ENCODE measurements around the gene OR1D5.

The OR1D5 gene

DNA sequence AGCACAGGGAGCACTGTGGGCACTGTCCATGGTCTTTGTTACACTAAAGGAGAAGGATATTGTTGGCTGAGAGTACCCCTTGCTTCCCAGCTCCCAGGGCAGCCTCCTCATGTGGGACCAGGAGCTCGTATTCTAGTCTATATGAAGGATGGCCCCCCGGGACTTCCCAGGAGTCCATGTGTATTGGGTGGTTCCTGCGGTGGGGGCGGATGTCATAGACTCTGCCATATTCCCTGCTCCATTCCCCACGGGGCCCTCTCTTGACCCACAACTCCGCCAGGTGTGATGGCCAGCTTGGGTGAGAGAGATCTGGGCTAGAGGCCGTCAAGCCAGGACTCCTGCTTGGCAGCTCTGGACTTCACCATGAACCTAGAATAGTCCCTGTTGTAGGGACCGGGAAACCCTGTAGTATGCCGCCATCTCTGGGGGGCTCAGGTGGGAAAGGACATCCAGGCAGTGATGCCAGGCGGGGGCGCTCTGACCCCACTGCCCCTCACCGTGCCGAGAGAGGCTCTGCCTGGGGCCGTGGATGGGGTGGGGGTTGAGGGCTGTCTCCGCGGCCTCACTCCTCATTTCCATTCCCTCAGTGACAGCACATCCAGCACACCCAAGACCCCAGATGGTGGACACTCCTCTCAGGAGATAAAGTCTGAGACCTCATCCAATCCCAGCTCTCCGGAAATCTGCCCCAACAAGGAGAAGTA lies 37.8 kb downstream of the OR1D5 start:
- no peak overlapping the region for H3K27ac ChIP-seq
- ChIA-PET POLR2A (ENCODE audit: low non-redundant PET) (no interaction called here), CTCF (interaction anchor here (0.5 to 0.6 kb wide), 3 partner anchors 239 to 1526 kb away, joined by 3 read pairs; no protein-coding TSS in a partner anchor)
- TF ChIP-seq, protein P1, sequence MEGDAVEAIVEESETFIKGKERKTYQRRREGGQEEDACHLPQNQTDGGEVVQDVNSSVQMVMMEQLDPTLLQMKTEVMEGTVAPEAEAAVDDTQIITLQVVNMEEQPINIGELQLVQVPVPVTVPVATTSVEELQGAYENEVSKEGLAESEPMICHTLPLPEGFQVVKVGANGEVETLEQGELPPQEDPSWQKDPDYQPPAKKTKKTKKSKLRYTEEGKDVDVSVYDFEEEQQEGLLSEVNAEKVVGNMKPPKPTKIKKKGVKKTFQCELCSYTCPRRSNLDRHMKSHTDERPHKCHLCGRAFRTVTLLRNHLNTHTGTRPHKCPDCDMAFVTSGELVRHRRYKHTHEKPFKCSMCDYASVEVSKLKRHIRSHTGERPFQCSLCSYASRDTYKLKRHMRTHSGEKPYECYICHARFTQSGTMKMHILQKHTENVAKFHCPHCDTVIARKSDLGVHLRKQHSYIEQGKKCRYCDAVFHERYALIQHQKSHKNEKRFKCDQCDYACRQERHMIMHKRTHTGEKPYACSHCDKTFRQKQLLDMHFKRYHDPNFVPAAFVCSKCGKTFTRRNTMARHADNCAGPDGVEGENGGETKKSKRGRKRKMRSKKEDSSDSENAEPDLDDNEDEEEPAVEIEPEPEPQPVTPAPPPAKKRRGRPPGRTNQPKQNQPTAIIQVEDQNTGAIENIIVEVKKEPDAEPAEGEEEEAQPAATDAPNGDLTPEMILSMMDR (conservative IDR thresholded peaks at IDR 0.05; ENCODE audit: low read depth): no peak
- no peak for DNase-seq (ENCODE audit: low spot score)

DNA sequence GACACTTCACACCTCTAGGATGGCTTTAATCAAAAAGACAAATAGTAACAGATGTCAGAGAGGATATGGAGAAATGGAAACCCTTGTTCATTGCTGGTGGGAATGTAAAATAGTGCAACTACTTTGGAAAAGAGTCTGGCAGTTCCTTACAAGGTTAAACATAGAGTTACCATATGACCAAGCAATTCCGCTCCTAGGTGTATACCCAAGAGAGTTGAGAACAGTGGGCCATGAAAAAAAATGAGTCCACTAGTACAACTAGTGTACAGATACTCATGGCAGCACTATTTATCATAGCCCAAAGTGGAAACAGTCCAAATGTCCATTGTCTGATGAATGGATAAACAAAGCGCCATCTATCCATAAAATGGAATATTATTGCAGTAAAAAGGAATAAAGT lies 39.1 kb downstream of the OR1D5 start:
- ChIA-PET POLR2A (ENCODE audit: low non-redundant PET) (no interaction called here), CTCF (no interaction called here)
- no peak overlapping the region for H3K27ac ChIP-seq
- no peak for DNase-seq (ENCODE audit: low spot score)
- TF ChIP-seq, protein P1 (conservative IDR thresholded peaks at IDR 0.05; ENCODE audit: low read depth): no peak

DNA sequence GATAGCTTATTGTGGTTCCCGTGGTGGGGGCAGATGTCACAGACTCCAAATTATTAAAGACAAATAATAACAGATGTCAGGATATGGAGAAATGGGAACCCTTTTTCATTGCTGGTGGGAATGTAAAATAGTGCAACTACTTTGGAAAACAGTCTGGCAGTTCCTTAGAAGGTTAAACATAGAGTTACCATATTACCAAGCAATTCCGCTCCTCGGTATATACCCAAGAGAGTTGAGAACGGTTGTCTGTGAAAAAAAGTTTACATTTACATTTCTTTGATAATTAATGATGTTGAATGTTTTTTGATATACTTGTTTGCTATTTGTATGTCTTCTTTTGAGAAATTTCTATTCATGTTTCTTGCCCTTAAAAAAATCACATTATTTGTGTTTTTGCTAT lies 41.2 kb downstream of the OR1D5 start:
- TF ChIP-seq, protein P1 (conservative IDR thresholded peaks at IDR 0.05; ENCODE audit: low read depth): no peak
- ChIA-PET CTCF (interaction anchor here (0.9 kb wide), 1 partner anchor 174 kb away, joined by 3 read pairs; no protein-coding TSS in a partner anchor), POLR2A (ENCODE audit: low non-redundant PET) (no interaction called here)
- DNase-seq (ENCODE audit: low spot score): no peak
- H3K27ac ChIP-seq: no peak overlapping the region

DNA sequence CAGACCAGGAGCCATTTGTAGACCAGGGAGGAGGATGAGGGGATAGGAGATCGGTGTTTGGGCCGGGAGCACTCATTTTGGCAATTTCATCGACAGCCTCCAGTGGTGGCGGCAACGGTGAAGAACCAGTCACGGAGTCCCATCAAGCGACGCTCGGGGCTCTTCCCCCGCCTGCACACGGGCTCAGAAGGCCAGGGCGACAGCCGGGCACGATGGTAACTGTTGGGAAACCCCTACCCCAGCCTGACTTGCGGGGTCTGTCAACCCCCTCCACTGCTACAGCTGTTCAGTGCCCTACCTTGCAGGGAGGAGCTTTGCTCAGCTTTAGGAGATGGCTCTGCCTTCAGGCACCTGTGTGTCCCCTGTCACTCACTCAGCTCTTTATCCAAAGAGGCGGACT lies 43.0 kb downstream of the OR1D5 start:
- ChIA-PET CTCF (no interaction called here), POLR2A (ENCODE audit: low non-redundant PET) (no interaction called here)
- H3K27ac ChIP-seq: no peak overlapping the region
- no peak for DNase-seq (ENCODE audit: low spot score)
- TF ChIP-seq, protein P1 (conservative IDR thresholded peaks at IDR 0.05; ENCODE audit: low read depth): no peak

DNA sequence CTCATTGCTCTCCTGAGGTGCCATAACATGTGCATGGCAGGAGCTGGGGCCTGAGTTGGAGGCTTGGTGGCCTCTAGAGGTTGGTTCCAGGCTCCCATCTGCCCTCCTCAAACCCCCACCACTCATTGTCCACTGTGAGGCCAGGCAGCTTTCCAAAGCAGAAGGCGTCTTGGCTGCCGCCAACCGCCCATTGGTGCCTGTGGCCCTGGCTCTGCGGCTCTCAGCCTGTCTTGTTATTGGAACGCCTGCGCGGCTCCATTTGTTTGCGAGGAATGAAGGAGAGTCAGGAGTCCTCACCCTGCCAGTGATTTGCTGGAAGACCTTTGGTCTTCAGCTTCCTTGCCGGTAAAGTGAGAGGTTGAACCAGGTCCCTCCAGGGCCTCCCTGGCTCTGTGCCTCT lies 43.6 kb downstream of the OR1D5 start:
- TF ChIP-seq, protein P1 (conservative IDR thresholded peaks at IDR 0.05; ENCODE audit: low read depth): no peak
- no peak overlapping the region for H3K27ac ChIP-seq
- DNase-seq (ENCODE audit: low spot score): no peak
- ChIA-PET POLR2A (ENCODE audit: low non-redundant PET) (interaction anchor here (0.6 kb wide), 1 partner anchor 215 kb away, joined by 8 read pairs; no protein-coding TSS in a partner anchor), CTCF (interaction anchor here (0.8 kb wide), 1 partner anchor 16 kb away, joined by 4 read pairs; no protein-coding TSS in a partner anchor)

DNA sequence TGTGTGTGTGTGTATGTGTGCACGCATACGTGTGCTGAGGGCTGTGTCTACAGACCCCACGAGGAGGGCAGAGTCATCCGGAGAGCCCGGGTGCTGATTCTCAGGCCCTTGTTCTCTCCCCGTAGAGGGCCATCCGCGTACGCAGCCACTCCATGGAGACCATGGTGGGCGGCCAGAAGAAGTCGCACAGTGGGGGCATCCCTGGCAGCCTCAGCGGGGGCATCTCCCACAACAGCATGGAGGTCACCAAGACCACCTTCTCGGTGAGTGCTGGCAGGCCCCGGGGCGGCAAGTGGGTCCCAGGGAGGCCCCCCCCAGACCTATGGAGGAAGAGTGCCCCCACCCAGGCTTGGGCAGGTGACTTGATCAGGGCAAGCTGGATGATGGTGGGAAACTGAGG lies 45.5 kb downstream of the OR1D5 start:
- DNase-seq (ENCODE audit: low spot score): no peak

More for the DNA sequence above, 45.5 kb downstream of the OR1D5 start:
- POLR2A ChIA-PET (ENCODE audit: low non-redundant PET): no interaction called here
- CTCF ChIA-PET: interaction anchor here (0.5 kb wide), 1 partner anchor 523 kb away, joined by 3 read pairs; no protein-coding TSS in a partner anchor
- TF ChIP-seq, protein P1 (conservative IDR thresholded peaks at IDR 0.05; ENCODE audit: low read depth): no peak
- no peak overlapping the region for H3K27ac ChIP-seq

Data from RWPE1 (cell line).